ENCODE data around the gene CHEK2. TPM values are rescaled to one million over a fixed set of nuclear protein-coding genes. Genes with fewer than 3 reads are reported as not detected.
"Not testable (repeated sequence)": the region's sequence is repeated elsewhere in the genome, so short reads cannot be mapped to it uniquely, and the experiment has no call there.

CHEK2 gene
- total and polyA plus RNA-seq, 3 experiments from 2014 or later = 4.5 to 7.7 (median 5.2) TPM

DNA sequence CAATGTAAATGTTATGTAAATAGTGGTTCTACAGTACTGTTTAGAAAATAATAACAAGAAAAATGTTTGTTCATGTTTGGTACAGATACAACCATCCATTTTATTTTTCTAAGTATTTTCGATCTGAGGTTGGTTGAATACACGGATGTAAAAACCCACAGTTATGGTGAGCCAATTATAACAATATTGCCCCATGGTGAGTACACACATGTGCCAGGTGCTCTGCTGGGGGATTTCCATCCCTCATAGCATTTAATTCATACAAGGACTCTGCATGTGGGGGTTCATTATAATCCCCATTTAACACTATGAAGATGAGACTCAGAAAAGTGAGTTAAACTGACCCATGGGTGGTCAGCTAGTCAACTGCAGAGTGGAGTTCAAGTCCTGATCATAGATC is 38.7 kb downstream of the CHEK2 start:
- CTCF ChIA-PET = no interaction called here
- Histone ChIP-seq H3K9me3 (ENCODE audit: low read length) (no peaks in the 10 kb centered on the region), H3K36me3 (ENCODE audit: insufficient read depth, low read length) (no peaks in the 10 kb centered on the region), H3K4me3 (ENCODE audit: low read length) (no peak overlapping the region), H3K27ac (ENCODE audit: low read depth, low read length) (no peak overlapping the region), H3K27me3 (ENCODE audit: insufficient read depth, low read length, poor library complexity, severe bottlenecking) (no peaks in the 10 kb centered on the region), H3K4me1 (ENCODE audit: insufficient read depth, low read length) (no peaks in the 10 kb centered on the region)
- H3K27me3 Mint-ChIP-seq = peaks cover 0 to 1% of the 10 kb centered on the region in 2 donors
- H3K27ac Mint-ChIP-seq = no peak overlapping the region
- POLR2A ChIA-PET = no interaction called here
- H3K4me3 Mint-ChIP-seq = no peak overlapping the region
- H3K4me1 Mint-ChIP-seq = no peaks in the 10 kb centered on the region
- DNase-seq = no peak
- no peaks in the 10 kb centered on the region for H3K9me3 Mint-ChIP-seq
- peaks cover 0 to 8% (median 7%) of the 10 kb centered on the region in 3 donors for H3K36me3 Mint-ChIP-seq

GRCh38 chr22:28693041-28693760 is 48.4 kb downstream of the CHEK2 start:
- CTCF ChIA-PET; H3K4me3 Mint-ChIP-seq; H3K27me3 Mint-ChIP-seq; H3K27me3 ChIP-seq (ENCODE audit: insufficient read depth, low read length, poor library complexity, severe bottlenecking); H3K9me3 Mint-ChIP-seq; H3K4me1 Mint-ChIP-seq; H3K4me3 ChIP-seq (ENCODE audit: low read length); H3K4me1 ChIP-seq (ENCODE audit: insufficient read depth, low read length); H3K36me3 ChIP-seq (ENCODE audit: insufficient read depth, low read length); POLR2A ChIA-PET; H3K36me3 Mint-ChIP-seq; H3K9me3 ChIP-seq (ENCODE audit: low read length); DNase-seq; H3K27ac ChIP-seq (ENCODE audit: low read depth, low read length): not testable (repeated sequence)
- H3K27ac Mint-ChIP-seq = peak overlapping the region in 1 of 8 donors; percentile 1

- H3K36me3 Mint-ChIP-seq; H3K27me3 Mint-ChIP-seq; H3K9me3 ChIP-seq (ENCODE audit: low read length): not testable (repeated sequence)
Observed at GRCh38 chr22:28689796-28690195, 51.8 kb downstream of the CHEK2 start.

DNA sequence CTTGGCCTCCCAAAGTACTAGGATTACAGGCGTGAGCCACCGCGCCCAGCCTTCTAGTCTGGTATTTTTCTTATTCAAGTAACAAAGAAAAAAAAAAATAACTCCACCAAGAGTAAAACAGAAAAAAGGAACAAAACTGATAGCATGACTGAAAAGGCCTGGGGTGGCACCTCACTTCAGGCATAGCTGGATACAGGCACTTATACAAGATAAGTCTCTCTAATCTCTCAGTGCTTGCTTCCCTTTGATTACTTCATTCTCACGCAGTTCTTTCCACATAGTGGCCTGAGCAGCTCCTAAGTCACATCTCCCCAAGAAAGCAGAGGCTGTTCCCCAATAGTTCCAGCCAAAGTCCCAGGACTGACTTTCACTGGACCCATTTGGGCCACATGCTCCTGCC is 58.7 kb downstream of the CHEK2 start:
- Mint-ChIP-seq H3K4me1 (peaks cover 0 to 16% (median 6%) of the 10 kb centered on the region in 3 donors), H3K27me3 (peaks cover 43 to 54% of the 10 kb centered on the region in 2 donors)
- H3K36me3 ChIP-seq (ENCODE audit: insufficient read depth, low read length); H3K4me1 ChIP-seq (ENCODE audit: insufficient read depth, low read length); H3K9me3 ChIP-seq (ENCODE audit: low read length); CTCF ChIA-PET; H3K27ac ChIP-seq (ENCODE audit: low read depth, low read length); H3K9me3 Mint-ChIP-seq; DNase-seq; POLR2A ChIA-PET; H3K27ac Mint-ChIP-seq; H3K36me3 Mint-ChIP-seq; H3K4me3 Mint-ChIP-seq; H3K4me3 ChIP-seq (ENCODE audit: low read length): not testable (repeated sequence)
- H3K27me3 ChIP-seq (ENCODE audit: insufficient read depth, low read length, poor library complexity, severe bottlenecking) = peaks cover 12% of the 10 kb centered on the region

More at GRCh38 chr22:28689796-28690195, 51.8 kb downstream of the CHEK2 start:
- H3K4me1 Mint-ChIP-seq; DNase-seq; H3K27ac Mint-ChIP-seq; H3K4me3 ChIP-seq (ENCODE audit: low read length); H3K9me3 Mint-ChIP-seq; H3K4me3 Mint-ChIP-seq; H3K4me1 ChIP-seq (ENCODE audit: insufficient read depth, low read length); CTCF ChIA-PET; H3K27me3 ChIP-seq (ENCODE audit: insufficient read depth, low read length, poor library complexity, severe bottlenecking); H3K27ac ChIP-seq (ENCODE audit: low read depth, low read length); H3K36me3 ChIP-seq (ENCODE audit: insufficient read depth, low read length); POLR2A ChIA-PET: not testable (repeated sequence)

DNA sequence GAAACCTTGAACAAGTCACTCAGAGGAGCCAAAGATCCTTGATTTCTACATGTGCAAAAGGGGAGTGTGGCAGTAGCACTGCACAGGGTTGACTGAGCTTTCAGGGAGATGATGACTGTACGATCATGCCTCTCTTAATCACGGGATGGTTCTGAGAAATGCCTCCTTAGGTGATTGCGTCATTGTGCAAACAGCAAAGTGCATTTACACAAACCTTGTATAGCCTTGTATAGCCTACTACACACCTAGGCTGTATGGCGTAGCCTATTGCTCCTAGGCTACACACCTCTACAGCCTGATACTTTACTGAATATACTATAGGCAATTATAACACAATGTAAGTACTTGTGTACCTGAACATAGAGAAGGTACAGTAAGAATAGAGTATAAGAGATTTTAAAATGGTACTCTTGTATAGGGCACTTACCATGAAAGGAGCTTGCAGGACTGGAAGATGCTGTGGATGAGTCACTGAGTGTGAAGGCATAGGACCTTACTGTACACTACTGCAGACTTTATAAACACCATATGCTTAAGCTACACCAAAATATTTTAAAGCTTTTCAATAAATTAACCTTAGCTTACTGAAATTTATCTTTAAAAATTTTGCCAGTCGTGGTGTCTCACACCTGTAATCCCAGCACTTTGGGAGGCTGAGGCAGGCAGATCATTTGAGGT is 60.7 kb downstream of the CHEK2 start:
- H3K4me1 ChIP-seq (ENCODE audit: insufficient read depth, low read length); H3K9me3 ChIP-seq (ENCODE audit: low read length); H3K36me3 Mint-ChIP-seq; H3K36me3 ChIP-seq (ENCODE audit: insufficient read depth, low read length); H3K4me3 ChIP-seq (ENCODE audit: low read length); DNase-seq; CTCF ChIA-PET; H3K27ac ChIP-seq (ENCODE audit: low read depth, low read length); H3K9me3 Mint-ChIP-seq; POLR2A ChIA-PET: not testable (repeated sequence)
- H3K27me3 ChIP-seq (ENCODE audit: insufficient read depth, low read length, poor library complexity, severe bottlenecking) = peaks cover 15% of the 10 kb centered on the region
- Mint-ChIP-seq H3K4me1 (peaks cover 0 to 16% (median 6%) of the 10 kb centered on the region in 3 donors), H3K4me3 (peak overlapping the region in 5 of 7 donors; percentile 60 to 89 (median 72)), H3K27ac (peak overlapping the region in 1 of 8 donors; percentile 27), H3K27me3 (peaks cover 46 to 60% of the 10 kb centered on the region in 2 donors)

- Histone ChIP-seq H3K4me1 (ENCODE audit: insufficient read depth, low read length) (peaks cover 11% of the 10 kb centered on the region), H3K27me3 (ENCODE audit: insufficient read depth, low read length, poor library complexity, severe bottlenecking) (peaks cover 27% of the 10 kb centered on the region)
- Mint-ChIP-seq H3K27ac (peak within 1 kb of the TSS in 2 of 8 donors; percentile 33 to 42), H3K27me3 (peaks cover 58 to 66% of the 10 kb centered on the region in 2 donors), H3K4me1 (peaks cover 5 to 22% (median 9%) of the 10 kb centered on the region in 3 donors), H3K4me3 (peak within 1 kb of the TSS; percentile 74 to 89 (median 84))
- H3K36me3 Mint-ChIP-seq; H3K36me3 ChIP-seq (ENCODE audit: insufficient read depth, low read length); H3K4me3 ChIP-seq (ENCODE audit: low read length); H3K27ac ChIP-seq (ENCODE audit: low read depth, low read length); H3K9me3 ChIP-seq (ENCODE audit: low read length); CTCF ChIA-PET; H3K9me3 Mint-ChIP-seq; POLR2A ChIA-PET: not testable (repeated sequence)
- DNase-seq = peak in 4 of 5 donors; percentile 3 to 45 (median 11)
Observed at GRCh38 chr22:28679611-28680287, 61.9 kb downstream of the CHEK2 start, which contains the start of gene TTC28. TTC28 (minus strand) TSS chr22:28679840; CDS start chr22:28679723, 117 bp downstream.

GRCh38 chr22:28678778-28679610 is 62.6 kb downstream of the CHEK2 start:
- H3K4me1 ChIP-seq (ENCODE audit: insufficient read depth, low read length) = peaks cover 19% of the 10 kb centered on the region
- CTCF ChIA-PET; H3K36me3 ChIP-seq (ENCODE audit: insufficient read depth, low read length); H3K36me3 Mint-ChIP-seq; POLR2A ChIA-PET; H3K4me3 ChIP-seq (ENCODE audit: low read length); H3K27ac ChIP-seq (ENCODE audit: low read depth, low read length); H3K9me3 Mint-ChIP-seq; H3K27ac Mint-ChIP-seq; H3K9me3 ChIP-seq (ENCODE audit: low read length): not testable (repeated sequence)
- peaks cover 32% of the 10 kb centered on the region for H3K27me3 ChIP-seq (ENCODE audit: insufficient read depth, low read length, poor library complexity, severe bottlenecking)
- DNase-seq = peak in 3 of 5 donors; percentile 2 to 13 (median 3)
- Mint-ChIP-seq H3K4me1 (peaks cover 13 to 30% (median 14%) of the 10 kb centered on the region in 3 donors), H3K4me3 (peak overlapping the region; percentile 50 to 78 (median 61)), H3K27me3 (peaks cover 65 to 70% of the 10 kb centered on the region in 2 donors)

Data from CD8-positive, alpha-beta memory T cell (primary cell).